Stimulated activated effector memory CD8-positive, alpha-beta T cell treated with anti-CD3 and anti-CD28 coated beads, Interleukin-12 subunit alpha, Interleukin-12 subunit beta, amount 100 ng/mL, for 72 hours (primary cell): ENCODE measurements around the gene PRKCB.

Experiments used
- ATAC-seq: fragments of 150-1000 bp; cut with Tn5 transposase; 2 replicates; pipeline ENCODE4 v1.10.0; 2021
- DNase-seq, 2 donors: peaks; one replicate each; pipeline ENCODE4 v3.0.0; 2021 to 2022; ENCODE audit warnings: low spot score in 2 of 2
- H3K27ac Mint-ChIP-seq: one replicate; pipeline ENCODE4 v1.8.0; 2022; ENCODE audit warnings: mild to moderate bottlenecking, mixed read lengths
- H3K36me3 Mint-ChIP-seq: one replicate; pipeline ENCODE4 v1.8.0; 2022; ENCODE audit warnings: mild to moderate bottlenecking, mixed read lengths
- H3K4me1 Mint-ChIP-seq: one replicate; pipeline ENCODE4 v1.8.0; 2022; ENCODE audit warnings: mixed read lengths
- H3K4me3 Mint-ChIP-seq: one replicate; pipeline ENCODE4 v1.8.0; 2022; ENCODE audit warnings: mild to moderate bottlenecking, mixed read lengths
- H3K9me3 Mint-ChIP-seq: one replicate; pipeline ENCODE4 v1.8.0; 2022; ENCODE audit warnings: mixed read lengths

PRKCB gene

GRCh38 chr16:24113115-24113745 lies 277.4 kb downstream of the PRKCB start:
- ATAC-seq = no peak
- Mint-ChIP-seq H3K27ac (peak overlapping the region; percentile 50), H3K4me1 (no peaks in the 10 kb centered on the region), H3K4me3 (no peak overlapping the region), H3K36me3 (peaks cover 45% of the 10 kb centered on the region), H3K9me3 (no peaks in the 10 kb centered on the region)
- DNase-seq = no peak

DNA sequence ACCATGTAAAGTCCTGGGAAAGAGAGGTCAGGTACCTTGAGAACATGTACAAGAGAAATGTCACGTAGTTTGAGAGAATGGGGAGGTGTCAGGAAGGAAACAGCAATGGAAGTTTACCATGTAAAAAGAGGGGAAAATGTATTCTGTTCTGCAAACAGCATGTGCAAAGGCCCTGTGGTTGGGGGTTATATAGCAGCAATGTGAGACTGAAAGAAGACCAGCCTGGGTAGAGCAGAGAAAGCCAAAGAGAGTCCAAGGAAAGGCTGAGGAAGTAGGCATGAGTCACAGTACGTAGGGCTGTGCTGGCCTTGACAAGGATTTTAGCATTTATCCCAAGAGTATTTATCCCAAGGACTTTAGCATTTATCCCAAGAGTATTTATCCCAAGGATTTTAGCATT lies 279.1 kb downstream of the PRKCB start:
- DNase-seq (no peak), ATAC-seq (no peak)
- no peaks in the 10 kb centered on the region for H3K4me1 Mint-ChIP-seq
- no peak overlapping the region for H3K27ac Mint-ChIP-seq
- H3K9me3 Mint-ChIP-seq = no peaks in the 10 kb centered on the region
- no peak overlapping the region for H3K4me3 Mint-ChIP-seq
- H3K36me3 Mint-ChIP-seq = peaks cover 47% of the 10 kb centered on the region

GRCh38 chr16:24116046-24116776 lies 280.4 kb downstream of the PRKCB start:
- ATAC-seq (no peak), DNase-seq (no peak)
- Mint-ChIP-seq H3K4me3 (no peak overlapping the region), H3K27ac (no peak overlapping the region), H3K9me3 (no peaks in the 10 kb centered on the region), H3K4me1 (no peaks in the 10 kb centered on the region), H3K36me3 (peaks cover 40% of the 10 kb centered on the region)

GRCh38 chr16:24116989-24117388 lies 281.2 kb downstream of the PRKCB start:
- Mint-ChIP-seq H3K4me3 (no peak overlapping the region), H3K36me3 (peaks cover 36% of the 10 kb centered on the region), H3K9me3 (no peaks in the 10 kb centered on the region), H3K4me1 (no peaks in the 10 kb centered on the region), H3K27ac (no peak overlapping the region)
- no peak for DNase-seq
- no peak for ATAC-seq

DNA sequence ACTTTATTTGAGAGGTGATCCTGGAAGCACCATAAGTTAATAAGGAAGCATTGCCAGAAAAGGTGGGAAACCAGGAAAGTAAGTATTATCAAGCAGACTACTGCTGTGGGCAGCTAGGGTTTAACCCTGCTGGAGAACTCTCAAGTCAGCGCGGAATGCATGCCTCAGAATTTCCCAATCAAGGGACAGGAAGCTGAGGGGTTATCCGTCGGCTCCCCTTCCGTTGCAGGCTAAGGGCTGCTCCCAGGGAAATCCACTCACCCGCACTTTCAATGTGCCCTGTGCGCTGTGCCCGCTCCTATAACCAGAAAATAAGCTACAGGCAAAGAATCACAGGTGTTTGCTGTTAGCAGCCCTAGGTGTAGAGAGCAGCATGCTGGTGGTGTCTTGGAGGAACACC lies 281.9 kb downstream of the PRKCB start:
- Mint-ChIP-seq H3K4me3 (no peak overlapping the region), H3K27ac (no peak overlapping the region), H3K9me3 (no peaks in the 10 kb centered on the region), H3K4me1 (no peaks in the 10 kb centered on the region), H3K36me3 (peaks cover 32% of the 10 kb centered on the region)
- ATAC-seq (no peak), DNase-seq (no peak)

DNA sequence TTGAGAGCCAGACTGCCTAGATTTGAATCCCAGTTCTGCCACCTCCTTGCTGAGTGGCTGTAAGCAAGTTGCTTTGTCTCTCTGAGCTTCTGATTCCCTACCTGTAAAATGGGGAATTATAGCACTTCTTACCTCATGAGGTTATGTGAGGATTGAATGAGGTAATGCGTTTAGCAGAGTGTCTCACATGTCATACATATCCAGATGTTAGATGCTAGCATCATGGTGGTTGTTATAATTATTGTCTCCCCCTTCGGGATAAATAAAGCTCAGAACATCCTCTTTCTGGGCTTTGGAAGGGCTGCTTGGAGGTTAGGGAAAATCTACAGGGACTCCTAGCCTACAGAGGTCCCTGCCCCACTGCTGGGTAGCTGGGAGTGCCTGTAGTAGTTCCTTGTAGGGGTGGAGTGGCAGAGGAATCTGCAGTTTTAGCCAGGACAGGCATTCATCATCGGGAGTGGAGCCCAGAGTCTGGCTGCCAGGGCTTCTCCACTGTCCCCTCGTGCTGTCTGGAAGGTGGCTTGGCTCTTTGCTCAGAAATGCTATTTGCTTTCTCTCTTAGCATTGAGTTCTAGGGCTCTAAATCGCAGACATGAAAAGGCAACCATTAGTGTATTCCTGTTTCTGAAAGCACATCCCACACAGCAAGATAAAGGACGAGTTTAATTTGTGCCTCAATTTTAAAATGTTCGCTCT lies 282.5 kb downstream of the PRKCB start:
- no peaks in the 10 kb centered on the region for H3K9me3 Mint-ChIP-seq
- DNase-seq (no peak), ATAC-seq (no peak)
- peaks cover 4% of the 10 kb centered on the region for H3K4me1 Mint-ChIP-seq
- H3K36me3 Mint-ChIP-seq = peaks cover 29% of the 10 kb centered on the region
- no peak overlapping the region for H3K27ac Mint-ChIP-seq
- H3K4me3 Mint-ChIP-seq = no peak overlapping the region

- no peak for DNase-seq
- no peaks in the 10 kb centered on the region for H3K9me3 Mint-ChIP-seq
- H3K4me1 Mint-ChIP-seq = peaks cover 10% of the 10 kb centered on the region
- no peak overlapping the region for H3K27ac Mint-ChIP-seq
- peaks cover 32% of the 10 kb centered on the region for H3K36me3 Mint-ChIP-seq
- H3K4me3 Mint-ChIP-seq = no peak overlapping the region
- ATAC-seq = no peak
Observed at GRCh38 chr16:24119807-24120206, 284.0 kb downstream of the PRKCB start.

GRCh38 chr16:24123275-24123674 lies 287.5 kb downstream of the PRKCB start:
- H3K4me3 Mint-ChIP-seq = no peak overlapping the region
- H3K9me3 Mint-ChIP-seq = no peaks in the 10 kb centered on the region
- H3K27ac Mint-ChIP-seq = peak overlapping the region; percentile 13
- H3K36me3 Mint-ChIP-seq = peaks cover 56% of the 10 kb centered on the region
- no peak for ATAC-seq
- H3K4me1 Mint-ChIP-seq = peaks cover 16% of the 10 kb centered on the region
- no peak for DNase-seq

DNA sequence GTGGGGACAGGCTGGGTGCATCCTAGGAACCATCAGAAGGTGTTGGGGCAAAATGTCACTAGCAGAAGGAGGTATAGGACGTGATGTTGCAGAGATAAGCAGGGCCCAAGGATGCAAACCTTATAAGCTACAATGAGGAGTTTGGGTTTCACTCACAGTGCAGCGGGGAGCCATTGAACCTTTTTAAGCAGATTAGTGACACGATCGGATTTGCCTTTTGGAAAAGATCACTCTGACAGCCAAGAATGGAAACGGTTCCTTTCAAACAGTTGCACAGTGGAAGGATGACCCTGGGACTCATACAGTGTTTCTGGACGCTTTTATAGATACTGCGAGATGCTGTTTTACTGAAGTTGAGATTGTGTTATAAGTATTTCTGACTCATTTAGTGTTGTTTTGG lies 288.5 kb downstream of the PRKCB start:
- ATAC-seq (peak; percentile 42), DNase-seq (no peak)
- H3K4me3 Mint-ChIP-seq = no peak overlapping the region
- H3K4me1 Mint-ChIP-seq = peaks cover 16% of the 10 kb centered on the region
- H3K9me3 Mint-ChIP-seq = no peaks in the 10 kb centered on the region
- H3K27ac Mint-ChIP-seq = no peak overlapping the region
- H3K36me3 Mint-ChIP-seq = peaks cover 56% of the 10 kb centered on the region

- ATAC-seq (no peak), DNase-seq (no peak)
- Mint-ChIP-seq H3K36me3 (peaks cover 51% of the 10 kb centered on the region), H3K4me1 (peaks cover 16% of the 10 kb centered on the region), H3K9me3 (no peaks in the 10 kb centered on the region), H3K4me3 (no peak overlapping the region), H3K27ac (no peak overlapping the region)
Observed at GRCh38 chr16:24125214-24125613, 289.4 kb downstream of the PRKCB start.

GRCh38 chr16:24129412-24129918 lies 293.7 kb downstream of the PRKCB start:
- no peak overlapping the region for H3K27ac Mint-ChIP-seq
- no peaks in the 10 kb centered on the region for H3K9me3 Mint-ChIP-seq
- peaks cover 52% of the 10 kb centered on the region for H3K36me3 Mint-ChIP-seq
- peaks cover 11% of the 10 kb centered on the region for H3K4me1 Mint-ChIP-seq
- DNase-seq = no peak
- no peak overlapping the region for H3K4me3 Mint-ChIP-seq
- ATAC-seq = no peak

DNA sequence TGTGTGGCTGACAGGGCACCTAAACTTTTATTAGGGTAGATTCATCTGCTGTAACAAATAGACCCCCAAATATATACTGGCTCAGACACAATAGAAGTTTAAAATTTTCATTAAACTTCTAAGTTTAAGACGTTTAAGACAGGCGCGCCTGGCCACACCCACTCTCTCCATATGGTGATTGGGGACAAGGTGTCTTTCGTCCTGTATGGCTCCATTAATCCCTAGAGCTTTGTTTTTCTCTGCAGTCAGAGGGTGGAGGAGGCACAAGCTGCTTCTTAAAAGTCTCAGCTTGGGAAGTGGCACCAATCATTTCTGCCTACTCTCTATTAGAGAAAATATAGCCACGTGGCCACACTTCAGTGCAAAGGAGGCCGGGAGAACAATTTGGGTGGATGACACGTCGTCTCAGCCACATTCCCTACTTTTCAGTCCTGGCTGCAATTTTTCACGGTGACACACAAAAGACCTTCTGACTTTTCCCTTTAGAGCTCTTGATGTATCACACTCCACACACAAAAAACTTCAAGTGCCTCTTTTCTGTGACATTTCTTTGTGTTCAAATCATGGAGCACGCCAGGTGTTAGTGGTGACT lies 294.8 kb downstream of the PRKCB start:
- DNase-seq (no peak), ATAC-seq (no peak)
- Mint-ChIP-seq H3K36me3 (peaks cover 50% of the 10 kb centered on the region), H3K4me1 (peaks cover 6% of the 10 kb centered on the region), H3K9me3 (no peaks in the 10 kb centered on the region), H3K4me3 (no peak overlapping the region), H3K27ac (no peak overlapping the region)

DNA sequence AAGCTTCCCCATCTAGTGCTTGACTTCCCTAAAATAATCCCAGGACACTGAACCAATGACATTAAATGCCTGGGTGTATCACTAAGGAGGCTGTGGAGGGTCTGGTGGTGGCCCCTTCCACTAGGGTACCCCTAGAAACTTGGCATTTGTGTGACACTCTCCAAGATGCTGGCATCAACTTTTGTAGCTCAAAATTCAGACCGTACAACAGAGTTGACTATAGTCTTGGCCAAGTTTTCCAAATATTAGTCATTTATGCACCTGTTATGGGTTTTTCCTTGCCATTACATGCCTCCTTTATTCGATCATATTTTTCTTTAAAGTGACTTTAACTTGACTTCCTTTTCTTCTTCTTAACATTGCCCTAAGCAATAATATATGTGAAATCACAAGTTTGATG lies 295.5 kb downstream of the PRKCB start:
- Mint-ChIP-seq H3K36me3 (peaks cover 50% of the 10 kb centered on the region), H3K27ac (no peak overlapping the region), H3K4me3 (no peak overlapping the region), H3K4me1 (peaks cover 5% of the 10 kb centered on the region), H3K9me3 (no peaks in the 10 kb centered on the region)
- no peak for DNase-seq
- ATAC-seq = no peak

GRCh38 chr16:24132048-24132796 lies 296.4 kb downstream of the PRKCB start:
- ATAC-seq (no peak), DNase-seq (no peak)
- Mint-ChIP-seq H3K36me3 (peaks cover 50% of the 10 kb centered on the region), H3K4me1 (peaks cover 5% of the 10 kb centered on the region), H3K27ac (no peak overlapping the region), H3K4me3 (no peak overlapping the region), H3K9me3 (no peaks in the 10 kb centered on the region)

DNA sequence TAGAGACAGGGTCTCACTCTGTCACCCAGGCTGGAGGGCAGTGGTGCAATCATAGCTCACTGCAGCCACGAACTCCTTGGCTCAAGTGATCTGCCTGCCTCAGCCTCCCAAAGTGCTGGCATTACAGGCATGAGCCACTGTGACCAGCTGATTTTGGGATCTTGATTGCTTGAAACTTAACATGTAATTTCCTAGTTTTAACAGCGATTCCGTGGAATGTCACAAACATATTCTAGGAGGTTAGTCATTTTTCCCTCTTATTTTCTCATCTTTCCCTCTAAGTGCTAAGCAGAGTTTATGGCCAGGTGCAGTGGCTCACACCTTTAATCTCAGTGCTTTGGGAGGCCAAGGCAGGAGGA lies 297.0 kb downstream of the PRKCB start:
- Mint-ChIP-seq H3K4me3 (no peak overlapping the region), H3K4me1 (peaks cover 5% of the 10 kb centered on the region), H3K36me3 (peaks cover 45% of the 10 kb centered on the region), H3K9me3 (no peaks in the 10 kb centered on the region), H3K27ac (peak overlapping the region; percentile 6)
- ATAC-seq (no peak), DNase-seq (no peak)
